Measurements from ENCODE around the gene DNAJC21. TPM values are rescaled to one million over a fixed set of nuclear protein-coding genes. Genes with fewer than 3 reads are reported as not detected.

Gene DNAJC21
- total and polyA plus RNA-seq, 11 donors: 35.7 to 60.1 (median 48.9) TPM

DNA sequence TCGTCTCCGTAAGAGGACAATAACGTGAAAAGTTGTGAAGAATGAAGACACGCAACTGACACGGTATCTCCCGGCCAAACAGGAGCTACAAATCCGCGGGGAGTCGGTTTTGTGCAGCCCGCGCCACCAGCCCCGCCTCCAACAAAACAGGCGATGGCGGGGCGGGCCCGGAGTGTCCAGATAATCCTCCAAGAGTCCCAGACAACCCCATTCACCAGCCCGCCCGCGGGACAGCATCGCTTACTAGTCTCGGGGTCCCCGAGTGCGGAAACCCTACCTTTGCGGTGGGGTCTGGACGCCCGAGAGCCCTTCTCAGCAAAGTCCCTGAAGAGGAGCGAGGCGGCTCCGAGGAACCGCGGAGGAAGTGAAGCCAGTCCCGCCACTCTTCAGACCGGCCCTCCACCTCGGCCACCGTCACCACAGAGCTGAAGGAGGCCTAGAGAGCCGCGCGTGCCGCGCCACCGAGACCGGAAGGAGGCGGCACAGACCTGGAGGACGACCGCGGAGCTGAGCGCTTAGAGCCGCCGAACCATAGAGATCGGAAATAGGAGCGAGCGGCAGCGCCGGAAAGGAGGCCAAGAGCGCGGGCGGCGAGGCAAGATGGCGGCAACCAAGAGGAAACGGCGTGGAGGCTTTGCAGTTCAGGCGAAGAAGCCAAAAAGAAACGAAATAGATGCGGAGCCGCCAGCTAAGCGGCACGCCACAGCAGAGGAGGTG is 14.1 kb upstream of the DNAJC21 start, which contains the start of the genes BRIX1 and RAD1:
BRIX1 (plus strand) TSS at position 573 of the 717 bp plus-strand sequence; CDS start at position 601, 28 bp downstream.
RAD1 (minus strand) TSS at position 366 of the 717 bp plus-strand sequence. CDS start 612 bp downstream, outside the sequence.
- intact Hi-C loops (cut with DNase I): loop anchor here in 3 of 10 donors (1.0 to 10.0 kb wide), 5 partner anchors 14 to 910 kb away; partner anchors contain the start of genes AMACR (in 2 of the 3), DNAJC21 (in 2 of the 3) and RAI14 (in 1 of the 3)
- WGBS, 4 donors: 0 to 1% (median 0%) methylated on average over 42 to 67 of the region's 67 CpGs
- Histone ChIP-seq H3K4me1 (peaks cover 7 to 36% (median 24%) of the 10 kb centered on the region in 12 donors), H3K27me3 (no peaks in the 10 kb centered on the region), H3K36me3 (peaks cover 0 to 45% (median 31%) of the 10 kb centered on the region in 9 donors), H3K9me3 (no peaks in the 10 kb centered on the region), H3K27ac (peak within 1 kb of the TSS; percentile 61 to 92 (median 88)), H3K4me3 (peak within 1 kb of the TSS; percentile 57 to 97 (median 84))
- ATAC-seq: peak; percentile 100
- DNase-seq: peak; percentile 96 to 98 (median 98)
- peak in 1 of 2 donors; percentile 37 for TF ChIP-seq POLR2A (IDR thresholded peaks at IDR 0.05)
- TF ChIP-seq, protein P1, sequence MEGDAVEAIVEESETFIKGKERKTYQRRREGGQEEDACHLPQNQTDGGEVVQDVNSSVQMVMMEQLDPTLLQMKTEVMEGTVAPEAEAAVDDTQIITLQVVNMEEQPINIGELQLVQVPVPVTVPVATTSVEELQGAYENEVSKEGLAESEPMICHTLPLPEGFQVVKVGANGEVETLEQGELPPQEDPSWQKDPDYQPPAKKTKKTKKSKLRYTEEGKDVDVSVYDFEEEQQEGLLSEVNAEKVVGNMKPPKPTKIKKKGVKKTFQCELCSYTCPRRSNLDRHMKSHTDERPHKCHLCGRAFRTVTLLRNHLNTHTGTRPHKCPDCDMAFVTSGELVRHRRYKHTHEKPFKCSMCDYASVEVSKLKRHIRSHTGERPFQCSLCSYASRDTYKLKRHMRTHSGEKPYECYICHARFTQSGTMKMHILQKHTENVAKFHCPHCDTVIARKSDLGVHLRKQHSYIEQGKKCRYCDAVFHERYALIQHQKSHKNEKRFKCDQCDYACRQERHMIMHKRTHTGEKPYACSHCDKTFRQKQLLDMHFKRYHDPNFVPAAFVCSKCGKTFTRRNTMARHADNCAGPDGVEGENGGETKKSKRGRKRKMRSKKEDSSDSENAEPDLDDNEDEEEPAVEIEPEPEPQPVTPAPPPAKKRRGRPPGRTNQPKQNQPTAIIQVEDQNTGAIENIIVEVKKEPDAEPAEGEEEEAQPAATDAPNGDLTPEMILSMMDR (IDR thresholded peaks at IDR 0.05): peak in 6 of 12 donors; percentile 16 to 48 (median 32)

DNA sequence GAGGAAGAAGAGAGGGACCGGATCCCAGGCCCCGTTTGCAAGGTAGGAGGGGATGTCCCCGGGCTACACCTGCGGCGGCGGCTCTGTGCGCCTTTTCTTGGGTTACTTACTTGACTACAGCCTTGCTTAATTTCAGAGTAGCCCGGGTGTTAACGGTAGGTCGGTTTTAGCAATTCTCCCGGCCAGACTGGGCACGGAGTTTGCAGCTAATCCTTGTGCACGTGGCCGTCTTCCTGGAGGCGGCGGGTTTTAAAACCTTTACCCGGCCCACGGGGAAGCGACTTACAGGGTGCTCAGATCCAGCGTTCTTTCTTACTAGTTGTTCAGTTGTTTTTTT is 13.5 kb upstream of the DNAJC21 start:
- Histone ChIP-seq H3K27me3 (no peaks in the 10 kb centered on the region), H3K4me1 (peaks cover 7 to 36% (median 24%) of the 10 kb centered on the region in 12 donors), H3K27ac (peak overlapping the region; percentile 61 to 92 (median 84)), H3K4me3 (peak overlapping the region; percentile 57 to 97 (median 84)), H3K36me3 (peaks cover 0 to 45% (median 31%) of the 10 kb centered on the region in 9 donors), H3K9me3 (no peaks in the 10 kb centered on the region)
- WGBS, 4 donors: 0 to 1% (median 0%) methylated on average over 20 of the region's 20 CpGs
- ATAC-seq (peak in 1 of 4 donors; percentile 17), DNase-seq (no peak)
- intact Hi-C loops (cut with DNase I): loop anchor here in 3 of 10 donors (1.0 to 10.0 kb wide), 5 partner anchors 13 to 911 kb away; partner anchors contain the start of genes AMACR (in 2 of the 3), DNAJC21 (in 2 of the 3) and RAI14 (in 1 of the 3)
- TF ChIP-seq POLR2A (IDR thresholded peaks at IDR 0.05): no peak
- TF ChIP-seq, protein P1 (IDR thresholded peaks at IDR 0.05): no peak

DNA sequence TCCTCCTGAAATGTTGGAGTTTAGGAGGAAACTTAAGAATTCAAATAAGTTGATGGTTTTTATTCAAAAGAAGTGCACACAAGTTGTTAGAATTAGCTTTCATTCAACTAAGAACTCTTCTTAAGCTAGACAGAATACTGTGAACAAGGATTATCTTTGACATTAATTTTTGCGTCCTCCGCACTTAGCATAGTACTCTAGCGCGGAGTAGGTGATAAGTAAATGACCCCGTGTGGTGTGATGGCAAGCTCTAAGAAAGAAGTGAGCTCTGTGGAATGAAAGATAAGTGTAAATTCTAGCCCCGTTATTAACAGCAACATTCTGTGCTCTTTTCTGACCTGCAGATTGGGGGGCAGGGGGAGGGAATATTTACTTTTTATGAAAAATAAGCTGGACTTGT is 12.8 kb upstream of the DNAJC21 start:
- TF ChIP-seq POLR2A (IDR thresholded peaks at IDR 0.05): no peak
- TF ChIP-seq, protein P1 (IDR thresholded peaks at IDR 0.05): no peak
- Histone ChIP-seq H3K4me1 (peaks cover 7 to 36% (median 24%) of the 10 kb centered on the region in 12 donors), H3K9me3 (no peaks in the 10 kb centered on the region), H3K4me3 (peak overlapping the region; percentile 57 to 97 (median 84)), H3K27ac (peak overlapping the region in 1 of 12 donors; percentile 90), H3K27me3 (no peaks in the 10 kb centered on the region), H3K36me3 (peaks cover 0 to 45% (median 31%) of the 10 kb centered on the region in 9 donors)
- intact Hi-C loops (cut with DNase I): loop anchor here in 3 of 10 donors (5.0 to 10.0 kb wide), 3 partner anchors 259 to 912 kb away; partner anchors contain the start of genes AMACR (in 2 of the 3) and RAI14 (in 1 of the 3)
- ATAC-seq (no peak), DNase-seq (no peak)
- 15 to 21% (median 18%) methylated on average over 6 of the region's 6 CpGs for WGBS, 4 donors

DNA sequence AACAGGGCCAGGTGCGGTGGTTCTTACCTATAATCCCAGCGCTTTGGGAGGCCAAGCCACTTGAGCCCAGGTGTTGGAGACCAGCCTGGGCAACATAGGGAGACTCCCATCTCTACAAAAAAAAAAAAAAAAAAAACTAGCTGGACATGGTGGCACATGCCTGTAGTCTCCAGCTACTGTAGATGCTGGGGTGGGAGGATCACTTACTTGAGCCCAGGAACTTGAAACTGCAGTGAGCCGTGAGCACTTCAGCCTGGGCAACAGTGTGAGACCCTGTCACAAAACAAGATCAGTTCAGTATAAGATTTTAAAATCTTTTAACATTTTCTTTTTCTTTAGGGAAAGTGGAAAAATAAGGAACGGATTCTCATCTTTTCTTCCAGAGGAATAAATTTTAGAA is 11.3 kb upstream of the DNAJC21 start:
- WGBS, 4 donors: 84 to 88% (median 86%) methylated on average over 4 of the region's 4 CpGs
- Histone ChIP-seq H3K36me3 (peaks cover 0 to 49% (median 37%) of the 10 kb centered on the region in 9 donors), H3K4me1 (peaks cover 7 to 36% (median 24%) of the 10 kb centered on the region in 12 donors), H3K4me3 (no peak overlapping the region), H3K27me3 (no peaks in the 10 kb centered on the region), H3K27ac (no peak overlapping the region), H3K9me3 (no peaks in the 10 kb centered on the region)
- intact Hi-C loops (cut with DNase I): loop anchor here in 3 of 10 donors (5.0 to 10.0 kb wide), 3 partner anchors 261 to 913 kb away; partner anchors contain the start of genes AMACR (in 2 of the 3) and RAI14 (in 1 of the 3)
- TF ChIP-seq, protein P1 (IDR thresholded peaks at IDR 0.05): no peak
- TF ChIP-seq POLR2A (IDR thresholded peaks at IDR 0.05): no peak
- ATAC-seq (no peak), DNase-seq (no peak)

Data from heart left ventricle (tissue), 16 donors.